Upper lobe of left lung (tissue), 6 donors: Measurements from ENCODE around the gene SCUBE1. TPM values are rescaled to one million over a fixed set of nuclear protein-coding genes. Genes with fewer than 3 reads are reported as not detected.

Source experiments
- ATAC-seq, 2 donors: fragments of 200-7000 bp; cut with Tn5 transposase; one replicate each; pipeline ENCODE4 v1.9.1; 2022; ENCODE audit warnings: mild to moderate bottlenecking in 2 of 2, moderate library complexity in 2 of 2; ENCODE audit not compliant: low FRiP score in 2 of 2
- DNase-seq, 2 donors: peaks; one replicate each; pipeline ENCODE4 v3.0.0-alpha.2; 2019 to 2020
- H3K27ac ChIP-seq, 4 donors: fragments of 200-600 bp; sonication (generic); one replicate each; pipeline ENCODE4 v1.5.1; 2016 to 2019
- H3K27me3 ChIP-seq, 4 donors: fragments of 200-600 bp; sonication (generic); one replicate each; pipeline ENCODE4 v1.5.1; 2017 to 2019
- H3K36me3 ChIP-seq, 4 donors: fragments of 200-600 bp; sonication (generic); one replicate each; pipeline ENCODE4 v1.5.1; 2016 to 2019
- H3K4me1 ChIP-seq, 4 donors: fragments of 200-600 bp; sonication (generic); one replicate each; pipeline ENCODE4 v1.5.1; 2018 to 2019
- H3K4me3 ChIP-seq, 4 donors: fragments of 200-600 bp; sonication (generic); one replicate each; pipeline ENCODE4 v1.5.1; 2017 to 2019; ENCODE audit warnings: mild to moderate bottlenecking in 2 of 4, moderate library complexity in 1 of 4
- H3K9me3 ChIP-seq, 4 donors: fragments of 200-600 bp; sonication (generic); one replicate each; pipeline ENCODE4 v1.5.1; 2018 to 2019
- CTCF ChIP-seq, 6 experiments: fragments of 450-650 bp in 4 of 6; fragments of 200-600 bp in 2 of 6; sonication (generic) in 2 of 6; IDR thresholded peaks; one replicate each; pipeline ENCODE4 v1.5.1; 2016 to 2019; ENCODE audit warnings: antibody characterized with exemption in 6 of 6
- EP300 ChIP-seq, 4 donors: sonication (generic); formaldehyde crosslinking; IDR thresholded peaks; one replicate each; pipeline ENCODE4 v1.5.1; 2017; ENCODE audit warnings: antibody characterized with exemption in 4 of 4, control low read depth in 2 of 4
- POLR2A ChIP-seq, 4 donors: fragments of 450-650 bp; IDR thresholded peaks; one replicate each; pipeline ENCODE4 v1.5.1; 2016 to 2017; ENCODE audit warnings: antibody characterized with exemption in 4 of 4, mild to moderate bottlenecking in 2 of 4
- POLR2AphosphoS5 ChIP-seq, 2 donors: sonication (generic); formaldehyde crosslinking; IDR thresholded peaks; one replicate each; pipeline ENCODE4 v1.5.1; 2017; ENCODE audit warnings: antibody characterized with exemption in 2 of 2
- WGBS, 2 donors: methylation state at CpG; one replicate each; pipeline ENCODE4 v1.1.5; 2017 to 2018; 5-methylcytosine and 5-hydroxymethylcytosine counted together
- total RNA-seq, 6 donors: library from RNA; depleted of rRNA in 4 of 6; stranded (reverse); fragments of >200 nt in 4 of 6; gene quantifications; one replicate each; pipeline versions ENCODE4 v1.1.0 to v1.2.1, GENCODE V29; 2016 to 2021
- donor health status: DM: no; HTN: no; CAD: no; lungs with moderate emphysema.
- donor health status: DM: no; HTN: yes; CAD: no; lungs with severe emphysema.

Gene SCUBE1
- total RNA-seq, 6 donors from 2014 or later, result 9.7 to 55.9 (median 20.8) TPM

DNA sequence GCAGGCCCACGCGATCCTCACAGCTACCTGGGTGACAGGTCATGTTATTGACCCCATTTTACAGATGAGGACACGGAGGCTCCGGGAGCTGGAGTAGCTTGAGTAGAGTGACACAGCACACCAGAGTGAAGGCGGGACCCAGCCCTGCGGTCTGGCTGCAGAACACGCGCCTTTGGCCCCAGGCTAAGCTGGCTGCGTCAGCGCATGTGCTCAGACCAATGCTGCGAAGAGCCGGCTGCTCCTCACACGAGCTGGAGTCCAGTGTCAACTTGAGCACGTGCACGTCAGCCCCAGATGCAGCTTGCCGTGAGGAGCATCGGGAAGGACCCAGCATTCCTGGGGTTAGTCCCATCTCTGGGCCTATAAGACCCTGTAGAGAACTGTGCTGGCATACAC lies 49.9 kb downstream of the SCUBE1 start:
- H3K36me3 ChIP-seq, result no peaks in the 10 kb centered on the region
- H3K4me1 ChIP-seq, result peaks cover 42 to 71% (median 61%) of the 10 kb centered on the region in 4 donors
- 88 to 89% methylated on average over 13 to 17 of the region's 17 CpGs for WGBS, 2 donors
- DNase-seq (peak in 1 of 2 donors; percentile 58), ATAC-seq (no peak)
- TF ChIP-seq POLR2AphosphoS5 (IDR thresholded peaks at IDR 0.05), result no peak
- H3K4me3 ChIP-seq, result no peak overlapping the region
- H3K27ac ChIP-seq, result peak overlapping the region; percentile 66 to 86 (median 81)
- H3K9me3 ChIP-seq, result no peaks in the 10 kb centered on the region
- H3K27me3 ChIP-seq, result no peaks in the 10 kb centered on the region

GRCh38 chr22:43292630-43293018 lies 50.5 kb downstream of the SCUBE1 start:
- no peaks in the 10 kb centered on the region for H3K27me3 ChIP-seq
- H3K27ac ChIP-seq, result peak overlapping the region; percentile 66 to 86 (median 81)
- H3K4me3 ChIP-seq, result no peak overlapping the region
- ATAC-seq (no peak), DNase-seq (no peak)
- H3K9me3 ChIP-seq, result no peaks in the 10 kb centered on the region
- 83 to 93% methylated on average over 3 to 9 of the region's 9 CpGs for WGBS, 2 donors
- H3K4me1 ChIP-seq, result peaks cover 42 to 71% (median 61%) of the 10 kb centered on the region in 4 donors
- no peaks in the 10 kb centered on the region for H3K36me3 ChIP-seq
- no peak for TF ChIP-seq CTCF (IDR thresholded peaks at IDR 0.05)
- TF ChIP-seq EP300 (IDR thresholded peaks at IDR 0.05), result no peak
- TF ChIP-seq POLR2AphosphoS5 (IDR thresholded peaks at IDR 0.05), result no peak
- TF ChIP-seq POLR2A (IDR thresholded peaks at IDR 0.05), result no peak

- Histone ChIP-seq H3K27ac (no peak overlapping the region), H3K9me3 (no peaks in the 10 kb centered on the region), H3K27me3 (no peaks in the 10 kb centered on the region), H3K4me3 (no peak overlapping the region), H3K36me3 (no peaks in the 10 kb centered on the region), H3K4me1 (peaks cover 38 to 63% (median 56%) of the 10 kb centered on the region in 4 donors)
- WGBS, 2 donors, result 89 to 100% methylated on average over 4 to 12 of the region's 14 CpGs
- TF ChIP-seq EP300 (IDR thresholded peaks at IDR 0.05), result no peak
- TF ChIP-seq POLR2AphosphoS5 (IDR thresholded peaks at IDR 0.05), result no peak
- TF ChIP-seq CTCF (IDR thresholded peaks at IDR 0.05), result no peak
- no peak for TF ChIP-seq POLR2A (IDR thresholded peaks at IDR 0.05)
- DNase-seq (peak in 1 of 2 donors; percentile 54), ATAC-seq (no peak)
Observed at GRCh38 chr22:43291381-43291780, 51.8 kb downstream of the SCUBE1 start.

DNA sequence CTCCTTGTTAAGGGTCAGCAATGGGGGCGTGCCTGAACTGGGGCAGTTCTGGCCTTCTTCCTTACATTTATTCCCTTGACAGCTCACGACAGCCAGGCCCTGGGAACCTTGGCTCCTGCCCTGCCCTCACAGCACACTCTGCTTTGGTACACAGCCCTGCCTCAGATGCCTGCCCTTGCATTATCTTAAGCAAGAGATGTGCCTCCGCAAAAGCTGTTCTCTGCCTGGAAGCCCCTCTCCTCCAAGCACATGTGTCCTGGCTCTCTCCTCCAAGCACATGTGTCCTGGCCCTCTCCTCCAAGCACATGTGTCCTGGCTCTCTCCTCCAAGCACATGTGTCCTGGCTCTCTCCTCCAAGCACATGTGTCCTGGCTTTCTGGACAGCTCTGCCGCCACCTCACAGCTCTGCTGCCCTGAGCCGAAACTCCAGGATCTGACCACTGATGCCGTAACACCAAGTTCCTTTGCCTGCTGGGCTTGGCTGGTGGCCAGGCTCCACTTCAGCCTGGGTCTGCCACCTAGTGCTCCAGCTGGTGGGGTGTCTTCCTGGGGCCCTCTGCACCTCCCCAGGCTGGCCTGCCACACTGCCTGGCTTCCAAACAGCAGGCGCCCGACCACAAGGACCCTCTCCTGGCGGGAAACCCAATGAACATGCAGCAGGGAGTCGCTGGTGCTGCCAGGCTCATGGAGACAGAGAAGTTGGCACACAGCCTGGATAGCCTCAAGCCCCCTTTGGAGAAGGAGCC lies 53.0 kb downstream of the SCUBE1 start:
- H3K27me3 ChIP-seq, result no peaks in the 10 kb centered on the region
- peaks cover 38 to 51% (median 45%) of the 10 kb centered on the region in 4 donors for H3K4me1 ChIP-seq
- WGBS, 2 donors, result 44 to 46% methylated on average over 9 to 10 of the region's 10 CpGs
- peak overlapping the region in 2 of 4 donors; percentile 28 to 36 for H3K4me3 ChIP-seq
- DNase-seq (peak in 1 of 2 donors; percentile 45), ATAC-seq (peak in 1 of 2 donors; percentile 16)
- H3K36me3 ChIP-seq, result peaks cover 0 to 5% (median 0%) of the 10 kb centered on the region in 4 donors
- H3K27ac ChIP-seq, result peak overlapping the region; percentile 69 to 80 (median 76)
- no peak for TF ChIP-seq POLR2AphosphoS5 (IDR thresholded peaks at IDR 0.05)
- H3K9me3 ChIP-seq, result no peaks in the 10 kb centered on the region

GRCh38 chr22:43289531-43289963 lies 53.6 kb downstream of the SCUBE1 start:
- peak in 1 of 2 donors; percentile 9 for ATAC-seq
- no peak for TF ChIP-seq CTCF (IDR thresholded peaks at IDR 0.05)
- no peak for TF ChIP-seq POLR2A (IDR thresholded peaks at IDR 0.05)
- TF ChIP-seq EP300 (IDR thresholded peaks at IDR 0.05), result no peak
- TF ChIP-seq POLR2AphosphoS5 (IDR thresholded peaks at IDR 0.05), result no peak
- DNase-seq, result no peak
- WGBS, 2 donors, result 20 to 27% methylated on average over 13 of the region's 13 CpGs
- H3K36me3 ChIP-seq, result peaks cover 0 to 5% (median 0%) of the 10 kb centered on the region in 4 donors
- no peaks in the 10 kb centered on the region for H3K27me3 ChIP-seq
- H3K9me3 ChIP-seq, result no peaks in the 10 kb centered on the region
- H3K27ac ChIP-seq, result peak overlapping the region; percentile 69 to 80 (median 76)
- H3K4me1 ChIP-seq, result peaks cover 33 to 47% (median 41%) of the 10 kb centered on the region in 4 donors
- H3K4me3 ChIP-seq, result peak overlapping the region in 3 of 4 donors; percentile 8 to 36 (median 28)
